Neural cell (in vitro differentiated cells): ENCODE data around the gene RPS6KA2. TPM values are rescaled to one million over a fixed set of nuclear protein-coding genes. Genes with fewer than 3 reads are reported as not detected.

Experiments used
- H2AFZ ChIP-seq: fragments of 200-600, 300-800 bp; sonication (generic), shearing (Covaris generic); 2 replicates; pipeline ENCODE4 v1.6.0; 2014; ENCODE audit warnings: low read depth, mild to moderate bottlenecking, antibody characterized with exemption, low read length, moderate library complexity
- H3F3A ChIP-seq: fragments of 200-600 bp; shearing (Covaris generic); 2 replicates; pipeline ENCODE4 v1.6.1; 2016; ENCODE audit warnings: mild to moderate bottlenecking, moderate library complexity, mixed read lengths, antibody characterized with exemption, low read length; ENCODE audit not compliant: insufficient read depth, poor library complexity, severe bottlenecking
- H3K27ac ChIP-seq: fragments of 200-600, 300-800 bp; sonication (generic), shearing (Covaris generic); 2 replicates; pipeline ENCODE4 v1.5.1; 2014; ENCODE audit warnings: mild to moderate bottlenecking, low read length, moderate library complexity
- H3K27me3 ChIP-seq: fragments of 300-800, 200-600 bp; sonication (generic), shearing (Covaris generic); 2 replicates; pipeline ENCODE4 v1.6.0; 2014; ENCODE audit warnings: mild to moderate bottlenecking, low read depth, low read length, moderate library complexity; ENCODE audit not compliant: insufficient read depth
- H3K36me3 ChIP-seq: fragments of 300-800, 200-600 bp; sonication (generic), shearing (Covaris generic); 2 replicates; pipeline ENCODE4 v1.5.1; 2014; ENCODE audit warnings: mild to moderate bottlenecking, antibody characterized with exemption, low read length, moderate library complexity; ENCODE audit not compliant: insufficient read depth
- H3K4me2 ChIP-seq: fragments of 300-800, 200-600 bp; sonication (generic), shearing (Covaris generic); 2 replicates; pipeline ENCODE4 v1.6.0; 2014; ENCODE audit warnings: mild to moderate bottlenecking, low read length
- H3K4me3 ChIP-seq: fragments of 300-800, 200-600 bp; sonication (generic), shearing (Covaris generic); 2 replicates; pipeline ENCODE4 v1.5.1; 2014; ENCODE audit warnings: mild to moderate bottlenecking, low read length, moderate library complexity
- H3K79me2 ChIP-seq: fragments of 200-600 bp; shearing (Covaris generic); replicated peaks from 2 replicates; pipeline ENCODE4 v1.6.0; 2014; ENCODE audit warnings: mild to moderate bottlenecking, low read length, moderate library complexity; ENCODE audit not compliant: insufficient read depth
- H3K9ac ChIP-seq: fragments of 300-800, 200-600 bp; sonication (generic), shearing (Covaris generic); 2 replicates; pipeline ENCODE4 v1.6.1; 2016; ENCODE audit warnings: mild to moderate bottlenecking, low read length, mixed read lengths
- H3K9me2 ChIP-seq: fragments of 200-600 bp; shearing (Covaris generic); 2 replicates; pipeline ENCODE4 v1.6.1; 2016; ENCODE audit warnings: mild to moderate bottlenecking, low read length, mixed read lengths; ENCODE audit not compliant: insufficient read depth
- H3K9me3 ChIP-seq: fragments of 200-600, 300-800 bp; sonication (generic), shearing (Covaris generic); 2 replicates; pipeline ENCODE4 v1.6.1; 2016; ENCODE audit warnings: mild to moderate bottlenecking, mixed run types, low read length, moderate library complexity, mixed read lengths
- H4K20me1 ChIP-seq: fragments of 200-600 bp; shearing (Covaris generic); 2 replicates; pipeline ENCODE4 v1.6.1; 2016; ENCODE audit warnings: mild to moderate bottlenecking, mixed run types; ENCODE audit not compliant: insufficient read depth
- EP300 ChIP-seq: fragments of 450-650 bp; conservative IDR thresholded peaks from 2 replicates; pipeline ENCODE4 v1.6.1; 2014; ENCODE audit warnings: antibody characterized with exemption, mild to moderate bottlenecking, moderate library complexity; ENCODE audit not compliant: poor library complexity, severe bottlenecking
- EZH2 ChIP-seq: fragments of 200-600, 300-800 bp; shearing (Covaris generic), sonication (generic); IDR thresholded peaks from 2 replicates; pipeline ENCODE4 v1.6.1; 2014; ENCODE audit warnings: antibody characterized with exemption, low read length, borderline replicate concordance, mild to moderate bottlenecking; ENCODE audit not compliant: insufficient read depth, poor library complexity, severe bottlenecking
- MXI1 ChIP-seq: fragments of 450-650 bp; conservative IDR thresholded peaks from 2 replicates; pipeline ENCODE4 v1.6.1; 2014; ENCODE audit warnings: antibody characterized with exemption, mild to moderate bottlenecking; ENCODE audit not compliant: poor library complexity, severe bottlenecking
- POLR2AphosphoS5 ChIP-seq: IDR thresholded peaks from 2 replicates; pipeline ENCODE4 v1.6.1; 2012
- RAD21 ChIP-seq: fragments of 450-650 bp; conservative IDR thresholded peaks from 2 replicates; pipeline ENCODE4 v1.6.1; 2014; ENCODE audit warnings: antibody characterized with exemption, mild to moderate bottlenecking, moderate library complexity
- SMC3 ChIP-seq: fragments of 450-650 bp; conservative IDR thresholded peaks from 2 replicates; pipeline ENCODE4 v1.6.1; 2014; ENCODE audit warnings: antibody characterized with exemption, mild to moderate bottlenecking, moderate library complexity; ENCODE audit not compliant: poor library complexity
- TAF1 ChIP-seq: IDR thresholded peaks from 2 replicates; pipeline ENCODE4 v1.6.1; 2012; ENCODE audit warnings: low read depth
- polyA plus RNA-seq: library from polyadenylated mRNA; depleted of rRNA; stranded (reverse); fragments of >200 nt; gene quantifications from 2 replicates; pipeline ENCODE4 v1.2.3, GENCODE V29; 2014
- TF ChIP-seq, protein P1 (sequence below): fragments of 450-650 bp; IDR thresholded peaks from 2 replicates; pipeline ENCODE4 v1.5.1; 2014; ENCODE audit warnings: antibody characterized with exemption, mild to moderate bottlenecking, moderate library complexity; ENCODE audit not compliant: poor library complexity, severe bottlenecking
- TF ChIP-seq, protein P2 (sequence below): IDR thresholded peaks from 2 replicates; pipeline ENCODE4 v1.6.1; 2012; ENCODE audit warnings: borderline replicate concordance

RPS6KA2 gene
- polyA plus RNA-seq, 1 donor from 2014 or later, result 34.3 TPM

DNA sequence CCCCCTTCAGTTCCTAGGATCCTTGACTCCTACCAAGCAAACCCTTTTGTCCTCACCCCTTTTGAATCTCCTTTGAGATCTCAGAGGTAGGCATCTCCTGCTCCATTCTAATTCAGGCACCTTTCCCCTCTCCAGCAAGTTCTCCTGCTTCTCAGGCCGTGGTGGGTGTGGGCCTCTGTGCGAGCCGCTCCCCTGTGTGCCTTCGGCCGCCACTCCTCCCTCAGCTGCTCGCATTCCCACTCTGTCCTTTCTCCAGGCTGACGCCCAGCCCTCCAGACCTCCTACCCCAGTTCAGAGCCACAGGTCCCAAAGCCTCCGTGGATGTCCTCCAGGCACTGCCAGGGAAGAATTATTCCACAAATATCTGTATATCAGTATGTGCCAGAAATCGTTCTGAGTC lies 19.7 kb upstream of the RPS6KA2 start:
- H4K20me1 ChIP-seq, result no peaks in the 10 kb centered on the region
- TF ChIP-seq TAF1 (no peak), MXI1 (no peak), EP300 (no peak), SMC3 (no peak), POLR2AphosphoS5 (no peak)
- TF ChIP-seq, protein P1, sequence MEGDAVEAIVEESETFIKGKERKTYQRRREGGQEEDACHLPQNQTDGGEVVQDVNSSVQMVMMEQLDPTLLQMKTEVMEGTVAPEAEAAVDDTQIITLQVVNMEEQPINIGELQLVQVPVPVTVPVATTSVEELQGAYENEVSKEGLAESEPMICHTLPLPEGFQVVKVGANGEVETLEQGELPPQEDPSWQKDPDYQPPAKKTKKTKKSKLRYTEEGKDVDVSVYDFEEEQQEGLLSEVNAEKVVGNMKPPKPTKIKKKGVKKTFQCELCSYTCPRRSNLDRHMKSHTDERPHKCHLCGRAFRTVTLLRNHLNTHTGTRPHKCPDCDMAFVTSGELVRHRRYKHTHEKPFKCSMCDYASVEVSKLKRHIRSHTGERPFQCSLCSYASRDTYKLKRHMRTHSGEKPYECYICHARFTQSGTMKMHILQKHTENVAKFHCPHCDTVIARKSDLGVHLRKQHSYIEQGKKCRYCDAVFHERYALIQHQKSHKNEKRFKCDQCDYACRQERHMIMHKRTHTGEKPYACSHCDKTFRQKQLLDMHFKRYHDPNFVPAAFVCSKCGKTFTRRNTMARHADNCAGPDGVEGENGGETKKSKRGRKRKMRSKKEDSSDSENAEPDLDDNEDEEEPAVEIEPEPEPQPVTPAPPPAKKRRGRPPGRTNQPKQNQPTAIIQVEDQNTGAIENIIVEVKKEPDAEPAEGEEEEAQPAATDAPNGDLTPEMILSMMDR, result no peak
- TF ChIP-seq, protein P2, sequence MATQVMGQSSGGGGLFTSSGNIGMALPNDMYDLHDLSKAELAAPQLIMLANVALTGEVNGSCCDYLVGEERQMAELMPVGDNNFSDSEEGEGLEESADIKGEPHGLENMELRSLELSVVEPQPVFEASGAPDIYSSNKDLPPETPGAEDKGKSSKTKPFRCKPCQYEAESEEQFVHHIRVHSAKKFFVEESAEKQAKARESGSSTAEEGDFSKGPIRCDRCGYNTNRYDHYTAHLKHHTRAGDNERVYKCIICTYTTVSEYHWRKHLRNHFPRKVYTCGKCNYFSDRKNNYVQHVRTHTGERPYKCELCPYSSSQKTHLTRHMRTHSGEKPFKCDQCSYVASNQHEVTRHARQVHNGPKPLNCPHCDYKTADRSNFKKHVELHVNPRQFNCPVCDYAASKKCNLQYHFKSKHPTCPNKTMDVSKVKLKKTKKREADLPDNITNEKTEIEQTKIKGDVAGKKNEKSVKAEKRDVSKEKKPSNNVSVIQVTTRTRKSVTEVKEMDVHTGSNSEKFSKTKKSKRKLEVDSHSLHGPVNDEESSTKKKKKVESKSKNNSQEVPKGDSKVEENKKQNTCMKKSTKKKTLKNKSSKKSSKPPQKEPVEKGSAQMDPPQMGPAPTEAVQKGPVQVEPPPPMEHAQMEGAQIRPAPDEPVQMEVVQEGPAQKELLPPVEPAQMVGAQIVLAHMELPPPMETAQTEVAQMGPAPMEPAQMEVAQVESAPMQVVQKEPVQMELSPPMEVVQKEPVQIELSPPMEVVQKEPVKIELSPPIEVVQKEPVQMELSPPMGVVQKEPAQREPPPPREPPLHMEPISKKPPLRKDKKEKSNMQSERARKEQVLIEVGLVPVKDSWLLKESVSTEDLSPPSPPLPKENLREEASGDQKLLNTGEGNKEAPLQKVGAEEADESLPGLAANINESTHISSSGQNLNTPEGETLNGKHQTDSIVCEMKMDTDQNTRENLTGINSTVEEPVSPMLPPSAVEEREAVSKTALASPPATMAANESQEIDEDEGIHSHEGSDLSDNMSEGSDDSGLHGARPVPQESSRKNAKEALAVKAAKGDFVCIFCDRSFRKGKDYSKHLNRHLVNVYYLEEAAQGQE, result no peak
- no peaks in the 10 kb centered on the region for H3K27me3 ChIP-seq
- no peaks in the 10 kb centered on the region for H3K36me3 ChIP-seq
- peaks cover 4% of the 10 kb centered on the region for H3K9me3 ChIP-seq
- H3K4me3 ChIP-seq, result no peak overlapping the region
- H3K4me2 ChIP-seq, result no peak overlapping the region
- H3K27ac ChIP-seq, result no peak overlapping the region
- no peak overlapping the region for H3K9ac ChIP-seq
- no peaks in the 10 kb centered on the region for H3K9me2 ChIP-seq
- H2AFZ ChIP-seq, result no peak overlapping the region
- no peaks in the 10 kb centered on the region for H3K79me2 ChIP-seq
- H3F3A ChIP-seq, result no peaks in the 10 kb centered on the region

DNA sequence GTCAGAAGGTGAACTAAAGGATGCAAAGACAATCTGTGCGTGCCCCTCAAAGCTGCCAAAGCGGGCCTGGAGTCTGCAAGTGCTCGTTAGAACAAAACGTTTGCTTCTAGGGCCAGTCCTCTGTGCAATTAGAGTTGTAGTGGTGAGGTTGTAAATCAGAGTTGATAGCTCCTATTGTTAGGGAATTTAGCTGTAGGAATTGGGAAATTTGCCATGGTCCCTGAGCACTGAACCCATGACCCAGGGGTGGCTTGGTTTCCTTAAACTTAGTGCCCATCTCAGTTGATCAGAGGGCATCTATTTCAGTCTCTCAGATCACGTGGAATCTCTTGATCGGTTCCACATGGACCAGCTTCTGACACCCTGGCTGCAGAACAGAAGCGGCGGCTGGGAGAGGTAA lies 18.8 kb upstream of the RPS6KA2 start:
- H3F3A ChIP-seq, result no peaks in the 10 kb centered on the region
- no peaks in the 10 kb centered on the region for H3K9me2 ChIP-seq
- H3K27ac ChIP-seq, result no peak overlapping the region
- H3K79me2 ChIP-seq, result no peaks in the 10 kb centered on the region
- no peaks in the 10 kb centered on the region for H4K20me1 ChIP-seq
- no peaks in the 10 kb centered on the region for H3K27me3 ChIP-seq
- no peaks in the 10 kb centered on the region for H3K36me3 ChIP-seq
- H2AFZ ChIP-seq, result no peak overlapping the region
- peaks cover 4% of the 10 kb centered on the region for H3K9me3 ChIP-seq
- no peak overlapping the region for H3K4me2 ChIP-seq
- TF ChIP-seq, protein P1, result no peak
- TF ChIP-seq TAF1, result no peak
- TF ChIP-seq, protein P2, result no peak
- no peak for TF ChIP-seq RAD21
- TF ChIP-seq POLR2AphosphoS5, result no peak
- no peak for TF ChIP-seq EZH2
- no peak for TF ChIP-seq MXI1
- no peak for TF ChIP-seq EP300
- TF ChIP-seq SMC3, result no peak
- no peak overlapping the region for H3K4me3 ChIP-seq
- H3K9ac ChIP-seq, result no peak overlapping the region
